Measurements from ENCODE around the gene USP48.
A peak's percentile ranks its signal among the peaks of the same experiment; 100 is the strongest.

Gene USP48

GRCh38 chr1:21651214-21652042 is 131.5 kb downstream of the USP48 start:
- DNase-seq = peak; percentile 46 to 57

GRCh38 chr1:21650400-21650799 is 132.5 kb downstream of the USP48 start:
- DNase-seq = no peak

GRCh38 chr1:21649315-21649714 is 133.6 kb downstream of the USP48 start:
- DNase-seq = no peak

GRCh38 chr1:21648791-21649190 is 134.2 kb downstream of the USP48 start:
- no peak for DNase-seq

- no peak for DNase-seq
Measured at GRCh38 chr1:21648352-21648730, 134.6 kb downstream of the USP48 start.

GRCh38 chr1:21647431-21648351 is 135.3 kb downstream of the USP48 start:
- no peak for DNase-seq

- DNase-seq = no peak
Measured at GRCh38 chr1:21645550-21645949, 137.4 kb downstream of the USP48 start.

- DNase-seq = no peak
Measured at GRCh38 chr1:21644906-21645305, 138.0 kb downstream of the USP48 start.

- no peak for DNase-seq
Measured at GRCh38 chr1:21644348-21644747, 138.6 kb downstream of the USP48 start.

GRCh38 chr1:21643624-21644023 is 139.3 kb downstream of the USP48 start:
- no peak for DNase-seq

GRCh38 chr1:21641967-21642739 is 140.8 kb downstream of the USP48 start:
- no peak for DNase-seq

GRCh38 chr1:21641537-21641936 is 141.4 kb downstream of the USP48 start:
- no peak for DNase-seq

- no peak for DNase-seq
Measured at GRCh38 chr1:21641076-21641475, 141.9 kb downstream of the USP48 start.

- no peak for DNase-seq
Measured at GRCh38 chr1:21640653-21641052, 142.3 kb downstream of the USP48 start.

- no peak for DNase-seq
Measured at GRCh38 chr1:21639594-21640041, 143.3 kb downstream of the USP48 start.

GRCh38 chr1:21638531-21639341 is 144.2 kb downstream of the USP48 start:
- no peak for DNase-seq

GRCh38 chr1:21637514-21637913 is 145.4 kb downstream of the USP48 start:
- no peak for DNase-seq

GRCh38 chr1:21636029-21636428 is 146.9 kb downstream of the USP48 start:
- DNase-seq = no peak

GRCh38 chr1:21634806-21635535 is 148.0 kb downstream of the USP48 start:
- DNase-seq = no peak

GRCh38 chr1:21633992-21634805 is 148.8 kb downstream of the USP48 start:
- DNase-seq = no peak

All from CD4-positive, alpha-beta T cell treated with Interleukin-1 beta for 1 hour (primary cell).